Fibroblast of lung (primary cell): ENCODE data around the gene COX17. TPM values are rescaled to one million over a fixed set of nuclear protein-coding genes. Genes with fewer than 3 reads are reported as not detected.

Experiments
- DNase-seq, 2 donors: peaks; one replicate each; pipeline versions ENCODE4 v3.0.0 to v3.0.0-alpha.2; 2010; ENCODE audit warnings: low read depth in 2 of 2
- H2AFZ ChIP-seq: 2 replicates; pipeline ENCODE4 v1.5.1; 2012; ENCODE audit warnings: low read length, control low read depth, inconsistent platforms
- H3K27ac ChIP-seq: 2 replicates; pipeline ENCODE4 v1.5.1; 2011; ENCODE audit warnings: low read length, control low read depth; ENCODE audit not compliant: insufficient read depth
- H3K27me3 ChIP-seq: 2 replicates; pipeline ENCODE4 v1.5.1; 2011; ENCODE audit warnings: mild to moderate bottlenecking, low read length; ENCODE audit not compliant: control insufficient read depth, insufficient read depth
- H3K36me3 ChIP-seq: 2 replicates; pipeline ENCODE4 v1.5.1; 2011; ENCODE audit warnings: low read length; ENCODE audit not compliant: control insufficient read depth, insufficient read depth
- H3K4me1 ChIP-seq: 2 replicates; pipeline ENCODE4 v1.5.1; 2011; ENCODE audit warnings: low read length; ENCODE audit not compliant: control insufficient read depth, insufficient read depth; ENCODE audit errors: extremely low read depth
- H3K4me2 ChIP-seq: 2 replicates; pipeline ENCODE4 v1.5.1; 2011; ENCODE audit warnings: low read length, control low read depth; ENCODE audit not compliant: insufficient read depth; ENCODE audit errors: extremely low read depth
- H3K4me3 ChIP-seq, 4 experiments: fragments of 200-600 bp in 1 of 4; sonication (generic) in 1 of 4; replicated peaks in 1 of 4; 2 replicates each; pipeline ENCODE4 v1.5.1; 2011 to 2016; ENCODE audit warnings: low read length in 4 of 4, low read depth in 3 of 4, mild to moderate bottlenecking in 3 of 4, control low read depth in 2 of 4, inconsistent platforms in 1 of 4, mixed read lengths in 1 of 4; ENCODE audit not compliant: insufficient read depth in 1 of 4; ENCODE audit errors: control extremely low read depth in 1 of 4
- H3K79me2 ChIP-seq: 2 replicates; pipeline ENCODE4 v1.5.1; 2012; ENCODE audit warnings: mild to moderate bottlenecking, low read length, inconsistent platforms; ENCODE audit not compliant: control insufficient read depth, insufficient read depth
- H3K9ac ChIP-seq: 2 replicates; pipeline ENCODE4 v1.5.1; 2011; ENCODE audit warnings: mild to moderate bottlenecking, low read length, control low read depth; ENCODE audit not compliant: insufficient read depth
- H3K9me3 ChIP-seq: 2 replicates; pipeline ENCODE4 v1.5.1; 2012; ENCODE audit warnings: low read depth, low read length; ENCODE audit not compliant: control insufficient read depth, insufficient read depth
- H4K20me1 ChIP-seq: 2 replicates; pipeline ENCODE4 v1.5.1; 2011; ENCODE audit warnings: low read length; ENCODE audit not compliant: control insufficient read depth, insufficient read depth; ENCODE audit errors: extremely low read depth
- EZH2 ChIP-seq: IDR thresholded peaks from 2 replicates; pipeline ENCODE4 v1.5.1; 2012; ENCODE audit warnings: low read length, control low read depth, mild to moderate bottlenecking; ENCODE audit errors: missing control alignments
- polyA minus RNA-seq: library from RNA; depleted of rRNA, polyadenylated mRNA; stranded (reverse); fragments of >200 nt; gene quantifications from 2 replicates; pipeline ENCODE4 v1.2.3, GENCODE V29; 2011; ENCODE audit warnings: low replicate concordance
- polyA plus RNA-seq, 2 donors: library from polyadenylated mRNA; depleted of rRNA in 1 of 2; stranded (reverse) in 1 of 2; unstranded in 1 of 2; fragments of >200 nt; gene quantifications; 2 replicates each; pipeline ENCODE4 v1.2.1, GENCODE V29; 2011 to 2012; ENCODE audit warnings: missing spikeins in 1 of 2
- total RNA-seq: library from RNA; depleted of rRNA; stranded (reverse); fragments of >200 nt; gene quantifications from 2 replicates; pipeline ENCODE4 v1.2.1, GENCODE V29; 2014
- TF ChIP-seq, protein P1 (sequence below), 2 donors: IDR thresholded peaks in 1 of 2; conservative IDR thresholded peaks in 1 of 2; 1 replicate in 1 of 2; 2 replicates in 1 of 2; pipeline ENCODE4 v1.5.1; 2011 to 2012; ENCODE audit warnings: low read length in 2 of 2, control low read depth in 1 of 2, inconsistent platforms in 1 of 2, low read depth in 1 of 2, mild to moderate bottlenecking in 1 of 2

The COX17 gene, protein sequence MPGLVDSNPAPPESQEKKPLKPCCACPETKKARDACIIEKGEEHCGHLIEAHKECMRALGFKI
- total RNA-seq (13.9 and 21.0 TPM in 2 replicates), polyA plus RNA-seq (19.6 and 24.2 TPM in 2 replicates), polyA minus RNA-seq (2.8 and 18.7 TPM in 2 replicates)
- polyA plus RNA-seq (2012), result 37.5 and 38.5 TPM in 2 replicates

DNA sequence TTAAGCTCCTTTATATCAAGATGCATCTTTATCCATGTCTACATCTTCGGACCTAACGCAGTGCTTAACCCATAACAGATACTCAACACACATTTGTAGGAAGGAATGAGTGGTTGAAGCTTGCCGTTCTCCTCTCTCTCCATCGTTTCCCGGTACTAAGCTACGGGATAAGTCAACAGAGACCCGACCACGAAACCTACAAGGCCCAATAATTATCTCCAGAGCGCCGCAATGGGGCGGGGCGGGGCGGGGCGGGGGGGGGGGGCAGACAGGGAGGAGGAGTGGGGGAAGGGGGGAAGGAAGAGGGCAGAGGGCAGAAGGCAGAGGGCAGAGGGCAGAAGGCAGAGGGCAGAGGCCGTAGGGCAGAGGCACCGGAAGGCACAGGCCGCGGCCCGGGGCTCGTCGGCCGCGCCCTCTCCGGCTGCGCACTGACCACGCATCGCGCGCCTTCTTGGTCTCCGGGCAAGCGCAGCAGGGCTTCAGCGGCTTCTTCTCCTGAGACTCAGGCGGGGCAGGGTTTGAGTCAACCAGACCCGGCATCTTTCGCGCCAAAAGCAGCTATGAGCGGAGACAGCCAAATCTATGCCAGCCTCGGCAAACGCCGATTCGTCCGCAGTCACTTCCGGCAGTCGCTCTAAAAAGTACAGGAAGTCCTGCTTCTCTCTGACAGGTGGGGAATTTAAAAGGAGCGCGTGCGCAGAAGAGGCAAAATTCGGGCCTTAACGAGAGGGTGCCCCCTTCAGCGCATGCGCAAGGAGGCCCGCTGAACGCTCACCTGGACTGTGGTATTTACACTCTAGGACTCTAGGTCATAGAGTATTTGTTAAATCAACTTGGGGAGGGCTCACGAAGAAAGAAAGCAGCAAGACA lies at the start of gene COX17:
TSS of gene COX17 (minus strand) at position 636 of the 870 bp plus-strand sequence. CDS start at position 540, 96 bp downstream.
- H2AFZ ChIP-seq, result peak within 1 kb of the TSS; percentile 92
- peak within 1 kb of the TSS; percentile 68 for H3K9ac ChIP-seq
- H3K4me1 ChIP-seq, result no peaks in the 10 kb centered on the region
- peak within 1 kb of the TSS; percentile 88 for H3K4me2 ChIP-seq
- H4K20me1 ChIP-seq, result no peaks in the 10 kb centered on the region
- peak within 1 kb of the TSS; percentile 63 to 90 (median 74) for H3K4me3 ChIP-seq
- peaks cover 2% of the 10 kb centered on the region for H3K79me2 ChIP-seq
- no peaks in the 10 kb centered on the region for H3K9me3 ChIP-seq
- peak; percentile 95 to 97 for DNase-seq
- H3K36me3 ChIP-seq, result no peaks in the 10 kb centered on the region
- H3K27ac ChIP-seq, result peak within 1 kb of the TSS; percentile 76
- TF ChIP-seq, protein P1, sequence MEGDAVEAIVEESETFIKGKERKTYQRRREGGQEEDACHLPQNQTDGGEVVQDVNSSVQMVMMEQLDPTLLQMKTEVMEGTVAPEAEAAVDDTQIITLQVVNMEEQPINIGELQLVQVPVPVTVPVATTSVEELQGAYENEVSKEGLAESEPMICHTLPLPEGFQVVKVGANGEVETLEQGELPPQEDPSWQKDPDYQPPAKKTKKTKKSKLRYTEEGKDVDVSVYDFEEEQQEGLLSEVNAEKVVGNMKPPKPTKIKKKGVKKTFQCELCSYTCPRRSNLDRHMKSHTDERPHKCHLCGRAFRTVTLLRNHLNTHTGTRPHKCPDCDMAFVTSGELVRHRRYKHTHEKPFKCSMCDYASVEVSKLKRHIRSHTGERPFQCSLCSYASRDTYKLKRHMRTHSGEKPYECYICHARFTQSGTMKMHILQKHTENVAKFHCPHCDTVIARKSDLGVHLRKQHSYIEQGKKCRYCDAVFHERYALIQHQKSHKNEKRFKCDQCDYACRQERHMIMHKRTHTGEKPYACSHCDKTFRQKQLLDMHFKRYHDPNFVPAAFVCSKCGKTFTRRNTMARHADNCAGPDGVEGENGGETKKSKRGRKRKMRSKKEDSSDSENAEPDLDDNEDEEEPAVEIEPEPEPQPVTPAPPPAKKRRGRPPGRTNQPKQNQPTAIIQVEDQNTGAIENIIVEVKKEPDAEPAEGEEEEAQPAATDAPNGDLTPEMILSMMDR (conservative IDR thresholded peaks at IDR 0.05 in 1 of 2, IDR thresholded peaks at IDR 0.05 in 1 of 2; ENCODE audit: low read depth in 1 of 2, low read length in 2 of 2), result no peak
- TF ChIP-seq EZH2, result no peak
- H3K27me3 ChIP-seq, result no peaks in the 10 kb centered on the region

DNA sequence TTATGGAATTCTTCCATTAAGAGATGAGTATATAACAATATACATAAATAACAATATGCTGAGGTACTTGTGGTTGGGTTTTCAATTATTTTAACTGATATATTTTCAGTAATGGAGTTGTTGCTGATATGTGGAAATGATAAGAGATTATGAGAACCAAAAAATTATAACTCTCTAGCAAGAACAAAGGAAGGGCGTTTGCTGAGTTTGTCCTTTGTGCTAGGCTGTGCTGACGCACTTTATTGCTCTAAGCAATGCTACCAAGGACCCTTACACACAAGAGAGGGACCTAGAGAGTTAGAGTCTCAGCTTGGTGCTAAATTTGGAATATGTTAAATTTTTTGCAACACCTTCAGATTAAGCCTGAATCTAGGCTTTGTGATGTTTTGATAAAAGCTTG lies 49.7 kb upstream of the COX17 start:
- no peaks in the 10 kb centered on the region for H3K79me2 ChIP-seq

DNA sequence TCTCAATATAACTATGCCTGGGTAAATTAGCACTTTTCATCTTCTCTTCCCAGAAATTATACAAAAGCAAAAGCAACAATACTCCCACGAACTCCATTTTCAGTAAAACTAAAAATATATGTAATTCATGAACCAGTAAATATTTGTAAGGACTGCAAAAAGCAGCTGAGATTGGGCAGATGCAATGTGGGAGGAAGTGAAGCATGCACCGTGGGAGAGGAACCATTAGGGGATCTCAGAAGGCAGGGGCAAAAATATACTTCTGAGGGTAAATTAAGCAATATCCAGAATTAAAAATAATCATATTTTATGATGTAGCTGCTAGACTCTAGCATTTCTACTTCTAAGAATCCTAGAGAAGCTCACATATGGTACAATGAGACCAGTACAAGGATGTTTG lies 45.8 kb upstream of the COX17 start:
- Histone ChIP-seq H3K4me2 (no peak overlapping the region), H3K4me3 (no peak overlapping the region), H3K79me2 (no peaks in the 10 kb centered on the region), H3K9me3 (no peaks in the 10 kb centered on the region), H2AFZ (no peak overlapping the region), H4K20me1 (no peaks in the 10 kb centered on the region), H3K27me3 (no peaks in the 10 kb centered on the region), H3K27ac (no peak overlapping the region), H3K36me3 (no peaks in the 10 kb centered on the region), H3K9ac (no peak overlapping the region), H3K4me1 (no peaks in the 10 kb centered on the region)
- no peak for TF ChIP-seq EZH2
- TF ChIP-seq, protein P1 (conservative IDR thresholded peaks at IDR 0.05 in 1 of 2, IDR thresholded peaks at IDR 0.05 in 1 of 2; ENCODE audit: low read depth in 1 of 2, low read length in 2 of 2), result no peak
- DNase-seq, result no peak

More for the DNA sequence above, 49.7 kb upstream of the COX17 start:
- Histone ChIP-seq H3K4me2 (no peak overlapping the region), H3K36me3 (no peaks in the 10 kb centered on the region), H3K27me3 (no peaks in the 10 kb centered on the region), H4K20me1 (no peaks in the 10 kb centered on the region), H3K9me3 (no peaks in the 10 kb centered on the region), H3K9ac (no peak overlapping the region), H3K4me1 (no peaks in the 10 kb centered on the region), H2AFZ (no peak overlapping the region), H3K27ac (no peak overlapping the region), H3K4me3 (no peak overlapping the region)
- no peak for DNase-seq
- TF ChIP-seq EZH2, result no peak
- TF ChIP-seq, protein P1 (conservative IDR thresholded peaks at IDR 0.05 in 1 of 2, IDR thresholded peaks at IDR 0.05 in 1 of 2; ENCODE audit: low read depth in 1 of 2, low read length in 2 of 2), result no peak
